Erythroblast (primary cell): ENCODE data around the gene SLC19A3.

Source experiments
- GATA1 ChIP-seq: IDR thresholded peaks from 2 replicates; pipeline ENCODE4 v1.6.1; 2011; ENCODE audit warnings: low read depth, mild to moderate bottlenecking, control low read depth, low read length, moderate library complexity
- POLR2A ChIP-seq: IDR thresholded peaks from 2 replicates; pipeline ENCODE4 v1.6.1; 2011; ENCODE audit warnings: mild to moderate bottlenecking, low read length

- no peak for TF ChIP-seq POLR2A
- TF ChIP-seq GATA1, result no peak
These were observed 83.6 kb downstream of the SLC19A3 start for GRCh38 chr2:227634201-227634600.
